PC-3 (cell line): ENCODE measurements around the gene ZNF335. TPM values are rescaled to one million over a fixed set of nuclear protein-coding genes. Genes with fewer than 3 reads are reported as not detected.

Source experiments
- ATAC-seq: fragments of 200-7000 bp; cut with Tn5 transposase; 2 replicates; pipeline ENCODE4 v1.9.1; 2020; ENCODE audit warnings: mild to moderate bottlenecking, moderate library complexity
- BruUV-seq: library from RNA; stranded (reverse); fragments of 400-500 nt; replicated peaks from 2 replicates; lab custom pipeline; 2021; lab: Mats Ljungman, UMichigan
- CTCF ChIA-PET: fragments of 300-600 bp; sonication (Branson Sonifier 250); formaldehyde crosslinking; loops from one replicate; lab custom pipeline; 2022; ENCODE audit warnings: antibody characterized with exemption; lab: Charles Lee
- POLR2A ChIA-PET: fragments of 300-600 bp; sonication (Branson Sonifier 250); formaldehyde crosslinking; loops from one replicate; lab custom pipeline; 2022; ENCODE audit warnings: antibody characterized with exemption; ENCODE audit not compliant: unreplicated experiment; lab: Charles Lee
- DNase-seq: peaks from one replicate; pipeline ENCODE4 v3.0.0-alpha.2; 2015
- H2AFZ ChIP-seq: fragments of 300-600 bp; sonication (generic); 2 replicates; pipeline ENCODE4 v1.6.0; 2016; ENCODE audit warnings: antibody characterized with exemption, low read length
- H3F3A ChIP-seq: fragments of 300-600 bp; sonication (generic); one replicate; pipeline ENCODE4 v1.6.0; 2017; ENCODE audit warnings: antibody characterized with exemption, low read length, control low read depth, mild to moderate bottlenecking; ENCODE audit not compliant: unreplicated experiment
- H3K27ac ChIP-seq: fragments of 300-600 bp; sonication (generic); 2 replicates; pipeline ENCODE4 v1.5.1; 2016; ENCODE audit warnings: mild to moderate bottlenecking, low read length
- H3K27me3 ChIP-seq: fragments of 300-600 bp; sonication (generic); 2 replicates; pipeline ENCODE4 v1.6.1; 2016; ENCODE audit warnings: low read length, mixed read lengths
- H3K36me3 ChIP-seq: fragments of 300-600 bp; sonication (generic); 2 replicates; pipeline ENCODE4 v1.6.1; 2016; ENCODE audit warnings: low read depth, mixed run types, low read length, mixed read lengths
- H3K4me1 ChIP-seq: fragments of 300-600 bp; sonication (generic); 2 replicates; pipeline ENCODE4 v1.5.1; 2016; ENCODE audit warnings: low read length; ENCODE audit not compliant: insufficient read depth
- H3K4me2 ChIP-seq: fragments of 300-600 bp; sonication (generic); 2 replicates; pipeline ENCODE4 v1.6.0; 2016; ENCODE audit warnings: low read length
- H3K4me3 ChIP-seq: fragments of 300-600 bp; sonication (generic); 2 replicates; pipeline ENCODE4 v1.5.1; 2016; ENCODE audit warnings: mild to moderate bottlenecking, low read length, mixed read lengths
- H3K79me2 ChIP-seq: fragments of 300-600 bp; sonication (generic); 2 replicates; pipeline ENCODE4 v1.6.1; 2017; ENCODE audit warnings: low read length, mixed read lengths
- H3K9ac ChIP-seq: fragments of 300-600 bp; sonication (generic); 2 replicates; pipeline ENCODE4 v1.6.0; 2016; ENCODE audit warnings: mild to moderate bottlenecking, low read length
- H3K9me2 ChIP-seq: fragments of 300-600 bp; sonication (generic); replicated peaks from 2 replicates; pipeline ENCODE4 v1.6.1; 2016; ENCODE audit warnings: mixed run types, low read length, mixed read lengths
- H3K9me3 ChIP-seq: fragments of 300-600 bp; sonication (generic); 2 replicates; pipeline ENCODE4 v1.6.1; 2016; ENCODE audit warnings: low read length, mixed read lengths
- H4K20me1 ChIP-seq: fragments of 300-600 bp; sonication (generic); 2 replicates; pipeline ENCODE4 v1.6.1; 2016; ENCODE audit warnings: low read length, mixed read lengths
- EZH2 ChIP-seq: fragments of 300-600 bp; sonication (generic); IDR thresholded peaks from one replicate; pipeline ENCODE4 v1.6.1; 2017; ENCODE audit warnings: antibody characterized with exemption, mild to moderate bottlenecking, low read length; ENCODE audit not compliant: unreplicated experiment
- EZH2phosphoT487 ChIP-seq: fragments of 300-600 bp; sonication (generic); IDR thresholded peaks from 2 replicates; pipeline ENCODE4 v1.6.1; 2018; ENCODE audit warnings: mild to moderate bottlenecking, antibody characterized with exemption, low read length, borderline replicate concordance
- intact Hi-C: fragments of 100-400 bp; cut with micrococcal nuclease; formaldehyde crosslinking; loops from 2 replicates; pipeline ENCODE4 v1.9.0; 2023
- total RNA-seq: library from RNA; depleted of rRNA; stranded (reverse); fragments of >200 nt; gene quantifications from 2 replicates; pipeline ENCODE4 v1.2.3, GENCODE V29; 2014
- TF ChIP-seq, protein P1 (sequence below): fragments of 300-600 bp; sonication (generic); conservative IDR thresholded peaks from 2 replicates; pipeline ENCODE4 v1.5.1; 2017; ENCODE audit warnings: antibody characterized with exemption, low read depth, mild to moderate bottlenecking, low read length

Gene ZNF335
- total RNA-seq, 1 experiment from 2014 or later, result 36.9 TPM

DNA sequence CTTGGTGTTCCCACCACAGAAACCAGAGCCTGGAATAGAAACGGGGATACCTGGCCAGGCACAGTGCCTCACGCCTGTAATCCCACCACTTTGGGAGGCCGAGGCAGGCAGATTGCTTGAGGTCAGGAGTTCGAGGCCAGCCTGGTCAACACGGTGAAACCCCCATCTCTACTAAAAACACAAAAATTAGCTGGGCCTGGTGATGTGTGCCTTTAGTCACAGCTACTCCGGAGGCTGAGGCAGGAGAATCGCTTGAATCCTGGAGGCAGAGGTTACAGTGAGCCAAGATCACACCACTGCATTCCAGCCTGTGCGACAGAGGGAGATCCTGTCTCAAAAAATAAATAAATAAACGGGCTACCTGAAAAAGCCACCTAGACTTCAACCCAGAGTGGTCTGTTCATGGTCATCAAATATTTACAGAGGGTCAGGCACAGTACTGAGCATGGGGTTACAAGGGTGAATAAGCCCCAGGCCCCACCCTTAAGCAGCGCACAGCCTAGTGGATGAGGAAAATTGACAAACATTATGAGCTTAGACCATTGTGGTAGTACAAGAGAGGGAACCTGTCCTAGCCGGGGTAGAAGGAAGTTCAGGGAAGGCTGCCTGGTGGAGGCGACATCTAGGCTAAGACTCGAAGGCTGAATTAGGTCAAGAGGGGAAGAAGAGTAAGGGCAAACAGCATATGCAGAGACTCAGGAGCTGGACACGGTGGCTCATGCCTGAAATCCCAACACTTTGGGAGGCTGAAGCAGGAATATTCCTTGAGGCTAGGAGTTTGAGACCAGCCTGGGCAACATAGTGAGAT is 44.7 kb downstream of the ZNF335 start:
- H3K9me2 ChIP-seq, result no peaks in the 10 kb centered on the region
- ATAC-seq, result no peak
- TF ChIP-seq EZH2, result no peak
- TF ChIP-seq, protein P1, sequence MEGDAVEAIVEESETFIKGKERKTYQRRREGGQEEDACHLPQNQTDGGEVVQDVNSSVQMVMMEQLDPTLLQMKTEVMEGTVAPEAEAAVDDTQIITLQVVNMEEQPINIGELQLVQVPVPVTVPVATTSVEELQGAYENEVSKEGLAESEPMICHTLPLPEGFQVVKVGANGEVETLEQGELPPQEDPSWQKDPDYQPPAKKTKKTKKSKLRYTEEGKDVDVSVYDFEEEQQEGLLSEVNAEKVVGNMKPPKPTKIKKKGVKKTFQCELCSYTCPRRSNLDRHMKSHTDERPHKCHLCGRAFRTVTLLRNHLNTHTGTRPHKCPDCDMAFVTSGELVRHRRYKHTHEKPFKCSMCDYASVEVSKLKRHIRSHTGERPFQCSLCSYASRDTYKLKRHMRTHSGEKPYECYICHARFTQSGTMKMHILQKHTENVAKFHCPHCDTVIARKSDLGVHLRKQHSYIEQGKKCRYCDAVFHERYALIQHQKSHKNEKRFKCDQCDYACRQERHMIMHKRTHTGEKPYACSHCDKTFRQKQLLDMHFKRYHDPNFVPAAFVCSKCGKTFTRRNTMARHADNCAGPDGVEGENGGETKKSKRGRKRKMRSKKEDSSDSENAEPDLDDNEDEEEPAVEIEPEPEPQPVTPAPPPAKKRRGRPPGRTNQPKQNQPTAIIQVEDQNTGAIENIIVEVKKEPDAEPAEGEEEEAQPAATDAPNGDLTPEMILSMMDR, result no peak
- no peak for TF ChIP-seq EZH2phosphoT487
- BruUV-seq, result no TSS peak
- no peak overlapping the region for H3K4me2 ChIP-seq
- no peak for DNase-seq
- H3K9me3 ChIP-seq, result no peaks in the 10 kb centered on the region
- H3K4me3 ChIP-seq, result no peak overlapping the region
- no peaks in the 10 kb centered on the region for H3K4me1 ChIP-seq
- no peaks in the 10 kb centered on the region for H4K20me1 ChIP-seq
- H3K36me3 ChIP-seq, result no peaks in the 10 kb centered on the region
- H3K27me3 ChIP-seq, result no peaks in the 10 kb centered on the region
- H3F3A ChIP-seq, result no peaks in the 10 kb centered on the region
- intact Hi-C loops, result no loop called here
- CTCF ChIA-PET, result no interaction called here
- no peak overlapping the region for H3K9ac ChIP-seq
- H3K27ac ChIP-seq, result no peak overlapping the region
- H3K79me2 ChIP-seq, result no peaks in the 10 kb centered on the region
- no peak overlapping the region for H2AFZ ChIP-seq
- POLR2A ChIA-PET, result no interaction called here

DNA sequence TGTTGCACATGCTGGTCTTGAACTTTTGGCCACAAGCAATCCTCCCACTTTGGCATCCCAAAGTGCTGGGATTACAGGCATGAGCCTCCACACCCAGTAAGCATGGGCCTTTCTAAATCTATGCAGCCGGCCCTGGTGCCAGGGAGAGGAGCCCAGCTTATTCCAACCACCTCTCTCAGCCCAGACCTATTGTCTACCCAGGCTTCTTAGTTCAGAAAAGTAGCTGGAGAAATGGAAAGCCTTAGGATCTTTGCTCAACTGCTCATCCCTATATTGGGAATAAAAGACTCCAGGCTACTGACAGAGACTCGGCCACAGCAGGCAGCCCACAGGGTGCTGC is 45.3 kb downstream of the ZNF335 start:
- Histone ChIP-seq H3K4me1 (peaks cover 4% of the 10 kb centered on the region), H3K4me2 (no peak overlapping the region), H3F3A (no peaks in the 10 kb centered on the region), H3K36me3 (no peaks in the 10 kb centered on the region), H3K4me3 (no peak overlapping the region), H4K20me1 (no peaks in the 10 kb centered on the region), H3K27me3 (no peaks in the 10 kb centered on the region), H3K9me2 (no peaks in the 10 kb centered on the region), H3K27ac (no peak overlapping the region), H2AFZ (no peak overlapping the region), H3K9me3 (no peaks in the 10 kb centered on the region), H3K79me2 (no peaks in the 10 kb centered on the region), H3K9ac (no peak overlapping the region)
- no TSS peak for BruUV-seq
- TF ChIP-seq, protein P1, result no peak
- TF ChIP-seq EZH2, result no peak
- TF ChIP-seq EZH2phosphoT487, result no peak
- DNase-seq (no peak), ATAC-seq (no peak)
- ChIA-PET POLR2A (no interaction called here), CTCF (no interaction called here)
- intact Hi-C loops, result no loop called here

DNA sequence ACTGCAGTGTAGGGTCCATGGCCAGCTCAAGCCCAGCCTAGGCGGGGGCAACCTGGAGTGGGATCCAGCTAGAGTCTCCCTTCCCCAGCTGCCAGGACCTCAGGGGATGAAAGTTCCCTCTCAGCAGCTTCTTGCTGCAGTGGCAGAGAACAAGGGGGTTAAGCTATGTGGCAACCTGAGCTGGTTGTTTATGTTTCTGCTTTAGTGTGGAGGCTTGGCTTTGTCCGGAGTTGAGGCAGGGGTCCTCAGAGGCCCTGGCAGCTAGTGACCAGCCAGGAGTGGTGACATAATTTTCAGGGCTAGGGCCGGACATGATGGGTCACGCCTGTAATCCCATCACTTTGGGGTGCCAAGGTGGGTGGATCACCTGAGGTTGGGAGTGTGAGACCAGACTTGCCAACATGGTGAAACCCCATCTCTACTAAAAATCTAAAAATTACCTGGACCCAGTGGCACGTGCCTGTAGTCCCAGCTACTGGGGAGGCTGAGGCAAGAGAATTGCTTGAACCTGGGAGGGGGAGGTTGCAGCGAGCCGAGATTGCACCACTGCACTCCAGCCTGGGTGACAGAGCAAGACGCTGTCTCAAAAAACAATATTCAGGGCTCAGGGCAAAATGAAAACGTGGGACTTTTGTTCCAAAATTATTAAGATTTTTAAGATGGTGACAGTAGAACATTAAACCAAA is 46.0 kb downstream of the ZNF335 start:
- Histone ChIP-seq H3K79me2 (no peaks in the 10 kb centered on the region), H3K9me3 (no peaks in the 10 kb centered on the region), H3K9ac (no peak overlapping the region), H4K20me1 (no peaks in the 10 kb centered on the region), H3K36me3 (no peaks in the 10 kb centered on the region), H2AFZ (no peak overlapping the region), H3K4me3 (no peak overlapping the region), H3K4me2 (no peak overlapping the region), H3K4me1 (peaks cover 8% of the 10 kb centered on the region), H3K27me3 (no peaks in the 10 kb centered on the region), H3K27ac (no peak overlapping the region), H3K9me2 (no peaks in the 10 kb centered on the region), H3F3A (no peaks in the 10 kb centered on the region)
- no TSS peak for BruUV-seq
- CTCF ChIA-PET, result no interaction called here
- TF ChIP-seq, protein P1, result no peak
- no peak for TF ChIP-seq EZH2phosphoT487
- no peak for TF ChIP-seq EZH2
- DNase-seq (no peak), ATAC-seq (no peak)
- POLR2A ChIA-PET, result interaction anchor here (0.6 kb wide), 1 partner anchor 152 kb away, joined by 4 read pairs; no protein-coding TSS in a partner anchor
- intact Hi-C loops, result no loop called here
